IPS DF 6.9 (cell line): ENCODE measurements around the gene SLC15A4.

Source experiments
- DNase-seq: peaks from one replicate; pipeline ENCODE4 v3.0.0-alpha.2; 2013; ENCODE audit warnings: low read depth, low spot score
- H3K27ac ChIP-seq: one replicate; pipeline ENCODE4 v1.5.1; 2013; ENCODE audit warnings: low read length, control low read depth
- H3K27me3 ChIP-seq: 2 replicates; pipeline ENCODE4 v1.6.1; 2013; ENCODE audit warnings: mild to moderate bottlenecking, low read length; ENCODE audit not compliant: control insufficient read depth, insufficient read depth
- H3K36me3 ChIP-seq: 2 replicates; pipeline ENCODE4 v1.6.1; 2013; ENCODE audit warnings: low read length; ENCODE audit not compliant: control insufficient read depth, insufficient read depth
- H3K4me1 ChIP-seq: 2 replicates; pipeline ENCODE4 v1.6.1; 2013; ENCODE audit warnings: low read length; ENCODE audit not compliant: control insufficient read depth, insufficient read depth
- H3K4me3 ChIP-seq: 2 replicates; pipeline ENCODE4 v1.5.1; 2013; ENCODE audit warnings: mild to moderate bottlenecking, low read length
- H3K9me3 ChIP-seq: 2 replicates; pipeline ENCODE4 v1.6.1; 2013; ENCODE audit warnings: low read length, inconsistent platforms; ENCODE audit not compliant: control insufficient read depth, insufficient read depth
- WGBS: extraction: QIAGEN DNeasy Blood & Tissue Kit; methylation state at CpG from one replicate; pipeline ENCODE4 v1.1.7; 2013; ENCODE audit warnings: mixed read lengths, missing lambda C conversion rate; ENCODE audit not compliant: insufficient read length, insufficient coverage; 5-methylcytosine and 5-hydroxymethylcytosine counted together

SLC15A4 gene

DNA sequence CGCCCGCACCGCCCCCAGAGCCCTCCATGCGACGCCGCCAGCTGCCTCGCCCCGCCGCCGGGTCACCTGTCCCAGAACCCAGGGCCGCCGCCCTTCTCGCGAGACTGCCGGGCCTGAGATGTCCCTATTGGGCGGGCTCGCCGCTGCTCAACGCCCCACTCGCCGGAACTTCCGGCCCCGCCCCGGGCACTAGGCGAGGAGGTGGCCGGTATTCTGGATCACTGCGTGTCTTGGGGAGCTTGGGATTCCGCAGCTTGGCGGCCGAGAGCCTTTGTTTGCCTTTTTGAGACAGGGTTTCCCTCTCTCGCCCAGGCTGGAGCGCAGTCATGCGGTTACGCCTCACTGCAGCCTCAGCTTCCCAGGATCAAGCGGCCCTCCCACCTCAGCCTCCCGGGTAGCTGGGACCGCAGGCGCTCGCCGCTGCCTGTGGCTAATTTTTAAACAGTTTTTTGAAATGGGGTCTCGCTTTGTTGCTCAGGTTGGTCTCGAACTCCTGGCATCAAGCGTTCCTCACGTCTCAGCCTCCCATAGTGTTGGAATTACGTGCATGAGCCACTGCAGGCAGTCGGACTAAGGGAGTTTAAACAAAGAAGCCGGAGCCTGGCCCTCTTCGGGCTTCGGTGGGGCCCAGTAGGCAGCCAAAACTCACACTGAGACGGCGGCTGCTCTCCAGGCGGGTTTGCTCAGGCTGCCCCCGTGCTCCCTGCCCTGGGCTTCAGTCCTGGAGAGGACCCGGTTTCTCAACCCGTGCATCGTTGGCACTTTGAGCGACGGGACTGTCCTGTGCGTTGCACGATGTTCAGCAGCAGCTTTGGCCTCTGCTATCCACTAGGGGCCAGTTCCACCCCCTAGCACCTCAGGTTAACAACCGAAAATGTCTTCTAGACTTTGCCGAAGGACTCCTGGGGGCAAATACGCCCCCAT lies at the start of gene SLC15A4:
Gene SLC15A4 (minus strand): TSS at position 43 of the 924 bp plus-strand sequence. CDS start 15 bp downstream, at position 28.
- H3K27ac ChIP-seq: no peak within 1 kb of the TSS
- no peak for DNase-seq
- no peaks in the 10 kb centered on the region for H3K27me3 ChIP-seq
- H3K9me3 ChIP-seq: peaks cover 4% of the 10 kb centered on the region
- WGBS: no CpG with 5 or more reads among the region's 63 CpGs
- peak within 1 kb of the TSS; percentile 44; the same call in 1 of the 2 replicates for H3K4me3 ChIP-seq
- H3K4me1 ChIP-seq: no peaks in the 10 kb centered on the region
- H3K36me3 ChIP-seq: no peaks in the 10 kb centered on the region

GRCh38 chr12:128872303-128872702 lies 48.5 kb upstream of the SLC15A4 start:
- Histone ChIP-seq H3K4me3 (no peak overlapping the region), H3K36me3 (no peaks in the 10 kb centered on the region), H3K27ac (no peak overlapping the region), H3K9me3 (peaks cover 9% of the 10 kb centered on the region), H3K4me1 (no peaks in the 10 kb centered on the region), H3K27me3 (no peaks in the 10 kb centered on the region)
- no CpG with 5 or more reads among the region's 5 CpGs for WGBS
- no peak for DNase-seq

DNA sequence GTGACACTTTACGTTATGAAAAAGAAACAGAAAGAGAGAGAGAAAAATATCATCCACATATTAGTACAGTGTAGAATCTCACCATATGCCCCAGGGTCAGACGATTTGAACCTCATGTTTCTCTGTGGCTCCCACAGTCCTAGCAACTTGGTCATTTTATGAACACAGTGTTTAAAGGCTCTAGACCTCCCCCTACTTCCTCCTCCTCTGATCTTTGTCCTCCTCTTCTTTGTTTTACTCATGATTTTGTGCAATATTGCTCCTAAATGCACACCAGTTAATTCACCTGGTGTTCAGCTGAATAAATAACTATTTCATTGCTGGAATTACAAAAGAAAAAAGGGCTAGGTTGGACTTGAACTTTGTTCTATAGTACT lies 47.7 kb upstream of the SLC15A4 start:
- H3K4me1 ChIP-seq: no peaks in the 10 kb centered on the region
- no peak overlapping the region for H3K4me3 ChIP-seq
- H3K36me3 ChIP-seq: no peaks in the 10 kb centered on the region
- H3K27me3 ChIP-seq: no peaks in the 10 kb centered on the region
- no peak for DNase-seq
- no CpG with 5 or more reads among the region's 2 CpGs for WGBS
- H3K27ac ChIP-seq: no peak overlapping the region
- peaks cover 9% of the 10 kb centered on the region for H3K9me3 ChIP-seq

GRCh38 chr12:128867466-128867865 lies 43.7 kb upstream of the SLC15A4 start:
- no CpG with 5 or more reads among the region's 13 CpGs for WGBS
- no peak overlapping the region for H3K4me3 ChIP-seq
- H3K9me3 ChIP-seq: peaks cover 13% of the 10 kb centered on the region
- no peaks in the 10 kb centered on the region for H3K36me3 ChIP-seq
- no peak for DNase-seq
- H3K27me3 ChIP-seq: no peaks in the 10 kb centered on the region
- no peak overlapping the region for H3K27ac ChIP-seq
- no peaks in the 10 kb centered on the region for H3K4me1 ChIP-seq

- no CpG with 5 or more reads among the region's 9 CpGs for WGBS
- Histone ChIP-seq H3K4me3 (no peak overlapping the region), H3K9me3 (peaks cover 15% of the 10 kb centered on the region), H3K27ac (no peak overlapping the region), H3K4me1 (no peaks in the 10 kb centered on the region), H3K36me3 (no peaks in the 10 kb centered on the region), H3K27me3 (no peaks in the 10 kb centered on the region)
- DNase-seq: no peak
Measured at GRCh38 chr12:128864516-128865186, 40.9 kb upstream of the SLC15A4 start.

- Histone ChIP-seq H3K9me3 (peaks cover 21% of the 10 kb centered on the region), H3K4me1 (no peaks in the 10 kb centered on the region), H3K36me3 (no peaks in the 10 kb centered on the region), H3K27ac (no peak overlapping the region), H3K27me3 (no peaks in the 10 kb centered on the region), H3K4me3 (no peak overlapping the region)
- no peak for DNase-seq
- no CpG with 5 or more reads among the region's 11 CpGs for WGBS
Measured at GRCh38 chr12:128863957-128864356, 40.2 kb upstream of the SLC15A4 start.

GRCh38 chr12:128861226-128862016 lies 37.7 kb upstream of the SLC15A4 start:
- no CpG with 5 or more reads among the region's 15 CpGs for WGBS

GRCh38 chr12:128859311-128859710 lies 35.6 kb upstream of the SLC15A4 start:
- whole genome bisulfite sequencing: no CpG with 5 or more reads among the region's 9 CpGs
- H3K36me3 ChIP-seq: no peaks in the 10 kb centered on the region
- no peak overlapping the region for H3K4me3 ChIP-seq
- H3K27me3 ChIP-seq: no peaks in the 10 kb centered on the region
- H3K4me1 ChIP-seq: no peaks in the 10 kb centered on the region
- peaks cover 19% of the 10 kb centered on the region for H3K9me3 ChIP-seq
- no peak overlapping the region for H3K27ac ChIP-seq
- DNase-seq: no peak

More at GRCh38 chr12:128861226-128862016, 37.7 kb upstream of the SLC15A4 start:
- Histone ChIP-seq H3K9me3 (peaks cover 20% of the 10 kb centered on the region), H3K36me3 (no peaks in the 10 kb centered on the region), H3K4me3 (no peak overlapping the region), H3K27me3 (no peaks in the 10 kb centered on the region), H3K4me1 (no peaks in the 10 kb centered on the region), H3K27ac (no peak overlapping the region)
- DNase-seq: no peak

GRCh38 chr12:128857133-128857763 lies 33.5 kb upstream of the SLC15A4 start:
- Histone ChIP-seq H3K36me3 (no peaks in the 10 kb centered on the region; the same call in 1 of the 2 replicates), H3K4me3 (no peak overlapping the region), H3K27me3 (no peaks in the 10 kb centered on the region), H3K27ac (no peak overlapping the region), H3K4me1 (no peaks in the 10 kb centered on the region), H3K9me3 (peaks cover 17% of the 10 kb centered on the region)
- no CpG with 5 or more reads among the region's 9 CpGs for WGBS
- DNase-seq: no peak

DNA sequence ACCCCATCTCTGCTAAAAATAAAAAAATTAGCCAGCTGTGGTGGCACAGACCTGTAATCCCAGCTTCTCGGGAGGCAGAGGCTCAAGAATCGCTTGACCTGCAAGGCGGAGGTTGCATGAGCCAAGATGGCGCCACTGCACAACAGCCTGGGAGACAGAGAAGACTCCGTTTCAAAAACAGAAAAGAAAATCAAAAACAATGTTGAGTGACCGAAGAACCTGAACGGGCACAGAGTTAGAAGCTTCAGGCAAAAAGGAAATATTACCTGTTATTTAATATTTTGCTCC lies 33.0 kb upstream of the SLC15A4 start:
- H3K9me3 ChIP-seq: peaks cover 17% of the 10 kb centered on the region
- WGBS: no CpG with 5 or more reads among the region's 7 CpGs
- H3K4me1 ChIP-seq: no peaks in the 10 kb centered on the region
- H3K27me3 ChIP-seq: no peaks in the 10 kb centered on the region
- H3K4me3 ChIP-seq: no peak overlapping the region
- DNase-seq: no peak
- no peaks in the 10 kb centered on the region; the same call in 1 of the 2 replicates for H3K36me3 ChIP-seq
- H3K27ac ChIP-seq: no peak overlapping the region
